LNCAP (cell line): ENCODE data around the gene EIF3K.

ENCODE experiments used
- TF ChIP-seq, protein P1 (sequence below): fragments of 450-650 bp; IDR thresholded peaks from 2 replicates; pipeline ENCODE4 v1.5.1; 2017; ENCODE audit warnings: mild to moderate bottlenecking

Gene EIF3K

GRCh38 chr19:38587562-38587961 lies 31.4 kb upstream of the EIF3K start:
- TF ChIP-seq, protein P1, sequence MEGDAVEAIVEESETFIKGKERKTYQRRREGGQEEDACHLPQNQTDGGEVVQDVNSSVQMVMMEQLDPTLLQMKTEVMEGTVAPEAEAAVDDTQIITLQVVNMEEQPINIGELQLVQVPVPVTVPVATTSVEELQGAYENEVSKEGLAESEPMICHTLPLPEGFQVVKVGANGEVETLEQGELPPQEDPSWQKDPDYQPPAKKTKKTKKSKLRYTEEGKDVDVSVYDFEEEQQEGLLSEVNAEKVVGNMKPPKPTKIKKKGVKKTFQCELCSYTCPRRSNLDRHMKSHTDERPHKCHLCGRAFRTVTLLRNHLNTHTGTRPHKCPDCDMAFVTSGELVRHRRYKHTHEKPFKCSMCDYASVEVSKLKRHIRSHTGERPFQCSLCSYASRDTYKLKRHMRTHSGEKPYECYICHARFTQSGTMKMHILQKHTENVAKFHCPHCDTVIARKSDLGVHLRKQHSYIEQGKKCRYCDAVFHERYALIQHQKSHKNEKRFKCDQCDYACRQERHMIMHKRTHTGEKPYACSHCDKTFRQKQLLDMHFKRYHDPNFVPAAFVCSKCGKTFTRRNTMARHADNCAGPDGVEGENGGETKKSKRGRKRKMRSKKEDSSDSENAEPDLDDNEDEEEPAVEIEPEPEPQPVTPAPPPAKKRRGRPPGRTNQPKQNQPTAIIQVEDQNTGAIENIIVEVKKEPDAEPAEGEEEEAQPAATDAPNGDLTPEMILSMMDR: no peak

DNA sequence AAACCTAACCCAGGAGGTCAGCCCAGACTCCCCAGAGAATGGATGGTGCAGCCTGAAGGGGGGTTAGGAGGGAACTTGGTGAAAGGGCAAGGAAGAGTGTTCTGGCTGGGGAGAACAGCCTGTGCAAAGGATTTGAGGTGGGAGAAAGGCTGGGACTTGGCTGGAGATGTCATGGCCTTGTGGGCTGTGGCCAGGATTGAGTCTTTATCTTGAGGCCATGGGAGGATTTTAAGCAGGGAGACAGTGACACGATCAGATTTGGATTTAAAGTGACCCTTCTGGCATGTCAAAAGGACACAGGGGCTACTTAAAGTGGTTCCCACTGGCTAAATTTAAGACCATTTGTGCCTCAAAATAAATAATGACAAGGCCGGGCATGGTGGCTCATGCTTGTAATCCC lies 30.9 kb upstream of the EIF3K start:
- TF ChIP-seq, protein P1: no peak

DNA sequence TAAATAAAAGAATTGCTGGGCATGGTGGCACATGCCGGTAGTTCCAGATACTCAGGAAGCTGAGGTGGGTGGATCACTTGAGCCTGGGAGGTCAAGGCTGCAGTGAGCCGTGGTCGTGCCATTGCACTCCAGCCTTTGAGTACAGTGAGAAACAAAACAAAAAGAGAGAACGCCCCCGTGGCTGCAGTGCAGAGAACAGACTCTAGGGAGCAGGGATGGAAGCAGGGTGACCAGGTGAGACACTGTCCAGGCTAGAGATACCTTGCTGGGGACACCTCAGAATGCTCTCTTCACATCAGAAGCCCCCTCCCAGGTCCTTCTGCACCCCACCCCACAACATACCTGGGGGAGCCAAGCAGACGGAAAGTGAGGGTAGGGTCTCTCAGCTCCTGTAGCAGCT lies 26.0 kb upstream of the EIF3K start:
- TF ChIP-seq, protein P1: no peak

DNA sequence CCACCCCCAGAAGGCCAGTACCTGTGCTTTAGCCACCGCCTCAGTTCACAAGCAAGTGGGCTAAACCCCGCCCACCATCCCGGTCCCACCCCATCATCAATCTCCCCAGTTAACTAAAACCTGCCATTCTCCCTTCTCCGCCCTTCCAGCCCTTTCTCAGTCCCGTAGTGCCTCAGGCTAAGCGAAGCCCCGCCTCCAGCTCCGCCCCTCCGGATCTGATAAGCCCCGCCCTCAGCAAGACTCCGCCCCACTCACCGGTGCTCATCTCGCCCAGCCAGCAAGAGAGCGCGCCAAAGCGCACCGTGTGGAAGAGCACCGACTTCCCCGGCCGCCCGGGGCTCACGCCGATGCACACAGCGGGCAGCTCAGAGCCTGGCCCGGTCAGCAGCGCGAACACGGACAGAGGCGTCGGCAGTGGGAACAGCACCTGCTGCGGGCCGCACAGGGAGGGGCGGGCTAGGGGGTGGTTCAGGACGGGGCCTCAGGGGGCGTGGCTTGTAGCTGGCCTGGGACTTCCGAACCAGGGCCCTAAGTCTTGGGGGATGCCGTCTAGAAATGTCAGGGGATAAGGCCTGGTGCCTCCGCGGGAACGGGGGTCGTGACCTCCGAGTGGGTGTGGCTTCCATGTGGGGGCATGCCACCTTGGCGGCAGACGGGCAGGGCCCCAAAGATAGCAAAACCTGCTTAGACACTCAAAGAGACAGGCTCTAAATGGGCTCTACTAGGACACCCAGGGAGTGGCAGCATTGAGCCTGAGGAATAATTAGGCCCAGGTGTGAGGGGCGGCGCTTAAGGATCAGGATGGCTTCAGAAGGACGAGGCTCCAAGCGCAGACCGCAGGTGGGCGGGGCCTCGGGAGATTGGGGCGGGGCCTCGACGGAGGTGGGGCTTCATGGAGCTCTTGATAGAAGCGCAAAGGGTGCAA lies 22.7 kb upstream of the EIF3K start:
- TF ChIP-seq, protein P1: no peak

- TF ChIP-seq, protein P1: no peak
Measured at GRCh38 chr19:38597075-38597474, 21.9 kb upstream of the EIF3K start.

DNA sequence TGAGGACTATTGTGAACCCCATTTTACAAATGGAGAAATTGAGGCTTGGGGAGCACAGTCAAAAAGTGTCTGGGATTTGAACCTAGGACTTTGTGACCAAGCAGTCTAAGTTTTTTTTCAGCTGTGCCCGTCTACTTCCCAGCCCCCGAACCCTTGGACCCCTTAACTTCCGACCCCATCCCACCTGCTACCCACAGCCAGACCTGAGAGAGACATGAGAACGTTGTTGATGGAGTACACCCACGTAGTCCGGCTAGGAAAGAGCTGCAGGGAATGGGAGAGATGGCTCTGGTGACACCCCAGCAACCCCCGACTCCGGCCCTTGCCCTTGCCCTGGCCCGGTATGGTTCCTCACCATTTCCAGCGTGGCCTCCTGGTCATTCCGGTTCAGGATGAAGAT lies 19.3 kb upstream of the EIF3K start:
- TF ChIP-seq, protein P1: no peak

DNA sequence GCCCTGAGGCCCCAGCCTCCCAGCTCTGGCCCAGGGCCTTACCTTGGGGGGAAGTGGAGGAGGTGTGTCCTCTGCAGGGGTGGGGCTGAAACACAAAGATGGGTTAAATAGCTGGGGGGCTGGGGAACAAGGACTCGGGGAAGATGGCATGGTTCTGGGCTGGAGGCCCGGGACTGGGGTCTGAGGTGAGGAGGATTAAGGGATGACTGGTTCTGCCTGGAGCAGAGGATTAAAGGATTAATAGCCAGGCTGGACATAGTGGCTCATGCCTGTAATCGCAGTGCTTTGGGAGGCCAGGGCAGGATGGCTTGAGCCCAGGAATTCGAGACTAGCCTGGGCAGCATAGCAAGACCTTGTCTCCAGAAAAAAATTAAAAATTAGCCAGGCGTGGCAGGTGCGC lies 12.9 kb upstream of the EIF3K start:
- TF ChIP-seq, protein P1: no peak
